Lower leg skin (tissue), 3 donors: Measurements from ENCODE around the gene LIPC.

Source experiments
- CTCF ChIP-seq, 3 donors: fragments of 450-650 bp; IDR thresholded peaks; one replicate each; pipeline ENCODE4 v1.5.1; 2016; ENCODE audit warnings: antibody characterized with exemption in 3 of 3, mild to moderate bottlenecking in 3 of 3, moderate library complexity in 2 of 3
- POLR2A ChIP-seq, 2 donors: fragments of 450-650 bp; IDR thresholded peaks; one replicate each; pipeline ENCODE4 v1.6.1; 2016 to 2017; ENCODE audit warnings: antibody characterized with exemption in 2 of 2, mild to moderate bottlenecking in 1 of 2, moderate library complexity in 1 of 2

GRCh38 chr15:58399739-58400138, 32.1 kb upstream of the LIPC start:
- no peak for TF ChIP-seq CTCF (IDR thresholded peaks at IDR 0.05)
- TF ChIP-seq POLR2A (IDR thresholded peaks at IDR 0.05), result no peak
